Measurements from ENCODE around the gene CARD11. TPM values are rescaled to one million over a fixed set of nuclear protein-coding genes. Genes with fewer than 3 reads are reported as not detected.

CARD11 gene
- total and polyA plus RNA-seq, 12 donors = 0.61 to 19.3 (median 2.7) TPM

GRCh38 chr7:2969398-2970306, 74.0 kb downstream of the CARD11 start:
- intact Hi-C loops (cut with DNase I) = no loop called here
- Histone ChIP-seq H3K27ac (no peak overlapping the region), H3K36me3 (replicated peaks in 1 of 2) (no peaks in the 10 kb centered on the region), H3K9me3 (replicated peaks in 1 of 3) (peaks cover 0 to 10% (median 0%) of the 10 kb centered on the region in 3 donors), H3K27me3 (no peaks in the 10 kb centered on the region), H3K4me3 (no peak overlapping the region), H3K4me1 (replicated peaks in 1 of 2) (no peaks in the 10 kb centered on the region)
- peak in 1 of 7 donors; percentile 5 for DNase-seq
- 91 to 94% (median 92%) methylated on average over 6 of the region's 6 CpGs for WGBS, 4 donors
- TF ChIP-seq, protein P1, sequence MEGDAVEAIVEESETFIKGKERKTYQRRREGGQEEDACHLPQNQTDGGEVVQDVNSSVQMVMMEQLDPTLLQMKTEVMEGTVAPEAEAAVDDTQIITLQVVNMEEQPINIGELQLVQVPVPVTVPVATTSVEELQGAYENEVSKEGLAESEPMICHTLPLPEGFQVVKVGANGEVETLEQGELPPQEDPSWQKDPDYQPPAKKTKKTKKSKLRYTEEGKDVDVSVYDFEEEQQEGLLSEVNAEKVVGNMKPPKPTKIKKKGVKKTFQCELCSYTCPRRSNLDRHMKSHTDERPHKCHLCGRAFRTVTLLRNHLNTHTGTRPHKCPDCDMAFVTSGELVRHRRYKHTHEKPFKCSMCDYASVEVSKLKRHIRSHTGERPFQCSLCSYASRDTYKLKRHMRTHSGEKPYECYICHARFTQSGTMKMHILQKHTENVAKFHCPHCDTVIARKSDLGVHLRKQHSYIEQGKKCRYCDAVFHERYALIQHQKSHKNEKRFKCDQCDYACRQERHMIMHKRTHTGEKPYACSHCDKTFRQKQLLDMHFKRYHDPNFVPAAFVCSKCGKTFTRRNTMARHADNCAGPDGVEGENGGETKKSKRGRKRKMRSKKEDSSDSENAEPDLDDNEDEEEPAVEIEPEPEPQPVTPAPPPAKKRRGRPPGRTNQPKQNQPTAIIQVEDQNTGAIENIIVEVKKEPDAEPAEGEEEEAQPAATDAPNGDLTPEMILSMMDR (IDR thresholded peaks at IDR 0.05) = no peak

DNA sequence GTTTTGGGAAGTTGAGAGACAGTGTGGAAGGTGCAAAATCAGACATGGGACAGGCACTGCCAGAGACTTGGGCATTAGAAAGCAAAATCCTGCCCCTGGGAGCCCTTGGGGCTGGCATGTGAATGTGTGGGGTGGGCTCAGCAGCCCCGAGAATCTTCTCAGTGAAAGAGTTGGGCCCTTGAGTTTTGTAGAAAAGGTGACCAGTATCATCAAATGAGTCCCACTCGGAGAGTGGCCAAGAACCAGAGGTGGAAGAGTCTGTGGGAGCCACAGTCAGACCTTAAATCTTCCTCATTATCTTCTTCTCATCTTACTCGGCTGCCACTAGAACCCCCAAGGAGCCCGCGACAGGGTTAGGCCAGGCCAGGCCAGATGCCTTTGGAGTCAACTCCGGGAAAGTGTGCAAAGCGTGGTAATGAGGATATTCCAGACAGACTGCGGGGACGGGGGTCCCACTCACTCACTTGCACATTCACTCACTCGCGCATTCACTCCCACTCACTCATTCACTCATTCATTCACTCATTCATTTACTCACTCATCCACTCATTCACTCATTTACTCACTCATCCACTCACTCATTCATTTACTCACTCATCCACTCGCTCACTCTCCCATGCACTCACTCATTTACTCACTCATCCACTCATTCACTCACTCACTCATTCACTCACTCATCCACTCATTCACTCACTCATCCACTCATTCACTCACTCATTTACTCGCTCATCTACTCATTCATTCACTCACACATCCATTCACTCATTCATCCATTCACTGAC, 74.9 kb downstream of the CARD11 start:
- peaks cover 0 to 10% (median 0%) of the 10 kb centered on the region in 3 donors for H3K9me3 ChIP-seq (replicated peaks in 1 of 3)
- no peaks in the 10 kb centered on the region for H3K27me3 ChIP-seq
- no peaks in the 10 kb centered on the region for H3K36me3 ChIP-seq (replicated peaks in 1 of 2)
- peak in 2 of 7 donors; percentile 12 to 29 for DNase-seq
- no peaks in the 10 kb centered on the region for H3K4me1 ChIP-seq (replicated peaks in 1 of 2)
- 84 to 88% (median 86%) methylated on average over 13 of the region's 13 CpGs for WGBS, 4 donors
- no peak for TF ChIP-seq POLR2A (IDR thresholded peaks at IDR 0.05)
- TF ChIP-seq, protein P1 (IDR thresholded peaks at IDR 0.05) = no peak
- H3K4me3 ChIP-seq = no peak overlapping the region
- no peak overlapping the region for H3K27ac ChIP-seq
- intact Hi-C loops (cut with DNase I) = no loop called here

DNA sequence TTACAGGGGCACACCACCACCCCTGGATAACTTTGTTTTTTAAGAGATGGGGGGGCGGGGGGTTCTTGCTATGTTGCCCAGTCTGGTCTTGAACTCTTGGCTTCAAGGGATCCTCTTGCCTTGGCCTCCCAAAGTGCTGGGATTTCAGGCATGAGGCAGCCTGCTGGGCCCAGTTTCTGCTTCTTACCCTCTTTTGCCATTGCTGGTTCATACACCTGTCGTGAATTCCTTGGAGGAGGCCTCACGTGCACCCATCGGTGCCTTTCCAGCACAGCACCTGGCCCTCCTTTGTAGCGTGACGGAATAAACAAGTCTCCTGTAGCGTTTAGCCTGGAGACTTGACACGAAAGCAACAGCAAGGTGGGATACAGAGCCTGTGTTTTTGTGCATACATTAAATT, 75.5 kb downstream of the CARD11 start:
- DNase-seq = peak in 1 of 7 donors; percentile 18
- no peak overlapping the region for H3K4me3 ChIP-seq
- no peaks in the 10 kb centered on the region for H3K27me3 ChIP-seq
- H3K4me1 ChIP-seq (replicated peaks in 1 of 2) = no peaks in the 10 kb centered on the region
- no peaks in the 10 kb centered on the region for H3K36me3 ChIP-seq (replicated peaks in 1 of 2)
- intact Hi-C loops (cut with DNase I) = no loop called here
- no peak overlapping the region for H3K27ac ChIP-seq
- WGBS, 4 donors = 83 to 91% (median 90%) methylated on average over 5 to 8 of the region's 8 CpGs
- peaks cover 0 to 10% (median 0%) of the 10 kb centered on the region in 3 donors for H3K9me3 ChIP-seq (replicated peaks in 1 of 3)
- TF ChIP-seq, protein P1 (IDR thresholded peaks at IDR 0.05) = no peak
- no peak for TF ChIP-seq POLR2A (IDR thresholded peaks at IDR 0.05)

DNA sequence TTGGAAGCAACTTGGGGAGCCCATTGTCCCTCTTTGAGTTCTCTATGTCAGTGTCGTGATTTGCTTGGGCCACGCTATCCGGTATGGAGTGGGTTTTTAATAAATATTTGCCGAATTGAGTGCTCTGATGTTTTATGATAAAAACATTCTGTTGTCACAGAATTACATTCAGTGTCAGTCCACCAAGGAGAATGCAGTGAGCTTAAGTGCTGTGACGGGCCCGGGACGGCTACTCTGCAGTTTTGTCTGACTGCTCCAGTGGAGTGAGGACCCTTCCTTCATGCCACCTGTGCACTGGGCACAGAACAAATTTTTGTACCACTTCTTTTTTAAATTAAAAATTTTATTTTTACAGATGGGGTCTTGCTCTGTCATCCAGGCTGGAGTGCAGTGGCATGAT, 76.0 kb downstream of the CARD11 start:
- Histone ChIP-seq H3K27ac (no peak overlapping the region), H3K4me1 (replicated peaks in 1 of 2) (no peaks in the 10 kb centered on the region), H3K27me3 (no peaks in the 10 kb centered on the region), H3K9me3 (replicated peaks in 1 of 3) (peaks cover 0 to 10% (median 0%) of the 10 kb centered on the region in 3 donors), H3K36me3 (replicated peaks in 1 of 2) (no peaks in the 10 kb centered on the region), H3K4me3 (no peak overlapping the region)
- intact Hi-C loops (cut with DNase I) = no loop called here
- TF ChIP-seq, protein P1 (IDR thresholded peaks at IDR 0.05) = no peak
- no peak for TF ChIP-seq POLR2A (IDR thresholded peaks at IDR 0.05)
- 87 to 95% (median 91%) methylated on average over 7 of the region's 7 CpGs for WGBS, 4 donors
- peak in 1 of 7 donors; percentile 15 for DNase-seq
